Gastrocnemius medialis (tissue), 4 donors: ENCODE data around the gene SLC33A1. TPM values are rescaled to one million over a fixed set of nuclear protein-coding genes. Genes with fewer than 3 reads are reported as not detected.
"Not testable (repeated sequence)": the region's sequence is repeated elsewhere in the genome, so short reads cannot be mapped to it uniquely, and the experiment has no call there.

Experiments
- ATAC-seq, 2 donors: fragments of 150-250 bp; one replicate each; pipeline ENCODE4 v1.9.1; 2016
- DNase-seq, 2 donors: peaks; one replicate each; pipeline ENCODE4 v3.0.0-alpha.2; 2019
- H3K27ac ChIP-seq, 4 donors: fragments of 200-600 bp; sonication (generic); 1 replicate in 1 of 4; 2 replicates in 3 of 4; pipeline ENCODE4 v1.5.1; 2016 to 2018; ENCODE audit warnings: mild to moderate bottlenecking in 2 of 4, moderate library complexity in 1 of 4
- H3K27me3 ChIP-seq, 3 donors: fragments of 200-600 bp; sonication (generic) in 2 of 3; 1 replicate in 1 of 3; 2 replicates in 2 of 3; pipeline versions ENCODE4 v1.5.1 to v1.6.0; 2016 to 2019; ENCODE audit warnings: mild to moderate bottlenecking in 1 of 3, moderate library complexity in 1 of 3
- H3K36me3 ChIP-seq, 2 donors: fragments of 200-600 bp; sonication (generic) in 1 of 2; one replicate each; pipeline ENCODE4 v1.5.1; 2017 to 2018
- H3K4me1 ChIP-seq, 2 donors: fragments of 200-600 bp; sonication (generic) in 1 of 2; one replicate each; pipeline ENCODE4 v1.5.1; 2016 to 2017; ENCODE audit warnings: mild to moderate bottlenecking in 2 of 2
- H3K4me3 ChIP-seq, 4 donors: fragments of 200-600 bp; sonication (generic) in 3 of 4; 1 replicate in 1 of 4; 2 replicates in 3 of 4; pipeline ENCODE4 v1.5.1; 2016 to 2019; ENCODE audit warnings: mild to moderate bottlenecking in 2 of 4
- H3K9me3 ChIP-seq, 3 donors: fragments of 200-600 bp; sonication (generic) in 2 of 3; 1 replicate in 1 of 3; 2 replicates in 2 of 3; pipeline ENCODE4 v1.5.1; 2016 to 2019
- POLR2A ChIP-seq, 2 donors: fragments of 450-650 bp; IDR thresholded peaks; one replicate each; pipeline ENCODE4 v1.6.1; 2017; ENCODE audit warnings: antibody characterized with exemption in 2 of 2, mild to moderate bottlenecking in 2 of 2, moderate library complexity in 2 of 2
- in situ Hi-C, 4 donors: fragments of 200-750 bp; cut with MboI; loops; one replicate each; pipeline versions ENCODE4 v1.15.0 to v1.8.0; 2017; ENCODE audit warnings: low sequenced_read_pairs in 4 of 4
- intact Hi-C: fragments of 100-400 bp; cut with DNase I; formaldehyde crosslinking; loops from one replicate; pipeline ENCODE4 v1.15.1; 2023; ENCODE audit warnings: low total_unique reads
- total RNA-seq, 4 donors: library from RNA; depleted of rRNA; stranded (reverse); fragments of >200 nt; gene quantifications; one replicate each; pipeline versions ENCODE4 v1.1.0 to v1.2.3, GENCODE V29; 2016
- TF ChIP-seq, protein P1 (sequence below), 5 experiments: fragments of 450-650 bp in 3 of 5; fragments of 200-600 bp in 2 of 5; sonication (generic) in 2 of 5; IDR thresholded peaks in 4 of 5; conservative IDR thresholded peaks in 1 of 5; 1 replicate in 4 of 5; 2 replicates in 1 of 5; pipeline ENCODE4 v1.5.1; 2016 to 2019; ENCODE audit warnings: antibody characterized with exemption in 5 of 5, mild to moderate bottlenecking in 3 of 5, moderate library complexity in 3 of 5

SLC33A1 gene
- total RNA-seq, 4 donors from 2014 or later, result 7.0 to 9.3 (median 8.2) TPM

DNA sequence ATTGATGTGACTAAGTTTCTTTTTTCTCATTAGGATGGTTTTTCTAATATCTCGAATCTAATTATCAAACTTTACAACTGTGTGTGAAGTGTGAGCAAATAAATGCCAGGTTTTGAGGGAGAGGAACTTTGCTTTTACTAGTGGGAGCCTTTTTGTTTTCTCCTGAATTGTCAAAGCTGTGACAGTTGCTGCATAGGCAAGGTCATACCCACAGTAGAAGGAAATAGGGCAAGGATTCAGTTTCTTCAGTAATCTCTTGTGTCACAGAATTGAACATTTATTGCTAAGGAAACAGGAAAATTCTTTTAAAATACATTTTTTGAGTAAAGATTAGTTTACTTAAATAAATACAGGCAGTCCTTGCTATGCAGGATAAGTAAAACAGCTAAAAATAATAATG is 35.7 kb upstream of the SLC33A1 start:
- no peak overlapping the region for H3K27ac ChIP-seq
- ATAC-seq, result no peak
- H3K27me3 ChIP-seq, result no peaks in the 10 kb centered on the region
- no peaks in the 10 kb centered on the region for H3K9me3 ChIP-seq
- H3K4me3 ChIP-seq, result no peak overlapping the region
- H3K4me1 ChIP-seq, result peaks cover 11 to 15% of the 10 kb centered on the region in 2 donors
- DNase-seq, result no peak
- intact Hi-C loops (no loop called here), in situ Hi-C loops (no loop called here)
- peaks cover 0 to 11% of the 10 kb centered on the region in 2 donors for H3K36me3 ChIP-seq
- TF ChIP-seq, protein P1, sequence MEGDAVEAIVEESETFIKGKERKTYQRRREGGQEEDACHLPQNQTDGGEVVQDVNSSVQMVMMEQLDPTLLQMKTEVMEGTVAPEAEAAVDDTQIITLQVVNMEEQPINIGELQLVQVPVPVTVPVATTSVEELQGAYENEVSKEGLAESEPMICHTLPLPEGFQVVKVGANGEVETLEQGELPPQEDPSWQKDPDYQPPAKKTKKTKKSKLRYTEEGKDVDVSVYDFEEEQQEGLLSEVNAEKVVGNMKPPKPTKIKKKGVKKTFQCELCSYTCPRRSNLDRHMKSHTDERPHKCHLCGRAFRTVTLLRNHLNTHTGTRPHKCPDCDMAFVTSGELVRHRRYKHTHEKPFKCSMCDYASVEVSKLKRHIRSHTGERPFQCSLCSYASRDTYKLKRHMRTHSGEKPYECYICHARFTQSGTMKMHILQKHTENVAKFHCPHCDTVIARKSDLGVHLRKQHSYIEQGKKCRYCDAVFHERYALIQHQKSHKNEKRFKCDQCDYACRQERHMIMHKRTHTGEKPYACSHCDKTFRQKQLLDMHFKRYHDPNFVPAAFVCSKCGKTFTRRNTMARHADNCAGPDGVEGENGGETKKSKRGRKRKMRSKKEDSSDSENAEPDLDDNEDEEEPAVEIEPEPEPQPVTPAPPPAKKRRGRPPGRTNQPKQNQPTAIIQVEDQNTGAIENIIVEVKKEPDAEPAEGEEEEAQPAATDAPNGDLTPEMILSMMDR (IDR thresholded peaks at IDR 0.05 in 4 of 5, conservative IDR thresholded peaks at IDR 0.05 in 1 of 5), result no peak
- no peak for TF ChIP-seq POLR2A (IDR thresholded peaks at IDR 0.05)

DNA sequence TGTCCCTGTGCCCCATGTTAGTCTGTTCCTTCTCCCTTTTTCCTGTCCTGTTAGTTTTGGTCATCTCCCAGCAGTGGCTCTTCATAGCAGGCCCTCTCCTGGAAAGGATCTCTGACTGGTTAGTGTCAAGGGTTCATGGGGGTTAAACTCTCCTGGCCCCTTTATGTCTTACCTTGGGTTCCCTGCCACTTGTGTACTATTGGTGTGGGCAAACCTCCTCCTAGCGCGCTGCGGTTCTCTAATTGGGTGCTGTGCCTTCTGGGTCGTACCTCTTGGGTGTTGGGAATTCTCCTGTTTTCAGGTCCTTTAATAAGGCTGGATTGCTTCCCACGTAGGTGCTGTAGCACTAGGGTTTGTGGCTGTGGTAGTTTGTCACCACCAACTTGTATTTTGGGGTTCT is 35.0 kb upstream of the SLC33A1 start:
- DNase-seq (no peak), ATAC-seq (no peak)
- no peaks in the 10 kb centered on the region for H3K27me3 ChIP-seq
- H3K36me3 ChIP-seq, result peaks cover 0 to 4% of the 10 kb centered on the region in 2 donors
- TF ChIP-seq, protein P1 (IDR thresholded peaks at IDR 0.05 in 4 of 5, conservative IDR thresholded peaks at IDR 0.05 in 1 of 5), result no peak
- TF ChIP-seq POLR2A (IDR thresholded peaks at IDR 0.05), result no peak
- in situ Hi-C loops (no loop called here), intact Hi-C loops (no loop called here)
- no peaks in the 10 kb centered on the region for H3K9me3 ChIP-seq
- no peak overlapping the region for H3K4me3 ChIP-seq
- no peak overlapping the region for H3K27ac ChIP-seq
- peaks cover 11 to 15% of the 10 kb centered on the region in 2 donors for H3K4me1 ChIP-seq

DNA sequence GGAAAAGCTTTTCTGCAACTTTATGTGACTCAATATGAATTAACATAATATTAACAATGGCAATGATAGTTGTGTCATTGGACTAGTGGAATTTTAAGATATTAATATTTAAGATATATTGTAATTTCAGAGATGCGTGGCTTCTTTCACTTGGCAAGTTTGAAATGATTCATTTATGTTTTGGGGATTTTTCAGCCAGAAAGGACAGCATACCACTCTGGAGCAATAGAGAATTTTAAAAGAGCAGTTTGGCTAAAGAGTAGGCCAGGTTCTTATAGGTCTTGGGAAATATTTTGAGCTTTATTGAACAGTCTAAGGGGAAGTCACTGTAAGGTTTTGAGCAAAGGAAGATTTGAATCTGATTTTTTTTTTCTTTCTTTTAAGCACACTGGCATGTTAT is 32.7 kb upstream of the SLC33A1 start:
- Histone ChIP-seq H3K4me1 (peaks cover 11 to 15% of the 10 kb centered on the region in 2 donors), H3K36me3 (no peaks in the 10 kb centered on the region), H3K4me3 (no peak overlapping the region), H3K27ac (no peak overlapping the region), H3K9me3 (no peaks in the 10 kb centered on the region), H3K27me3 (no peaks in the 10 kb centered on the region)
- TF ChIP-seq, protein P1 (IDR thresholded peaks at IDR 0.05 in 4 of 5, conservative IDR thresholded peaks at IDR 0.05 in 1 of 5), result no peak
- no peak for TF ChIP-seq POLR2A (IDR thresholded peaks at IDR 0.05)
- in situ Hi-C loops, result no loop called here
- DNase-seq (no peak), ATAC-seq (no peak)
- intact Hi-C loops, result no loop called here

DNA sequence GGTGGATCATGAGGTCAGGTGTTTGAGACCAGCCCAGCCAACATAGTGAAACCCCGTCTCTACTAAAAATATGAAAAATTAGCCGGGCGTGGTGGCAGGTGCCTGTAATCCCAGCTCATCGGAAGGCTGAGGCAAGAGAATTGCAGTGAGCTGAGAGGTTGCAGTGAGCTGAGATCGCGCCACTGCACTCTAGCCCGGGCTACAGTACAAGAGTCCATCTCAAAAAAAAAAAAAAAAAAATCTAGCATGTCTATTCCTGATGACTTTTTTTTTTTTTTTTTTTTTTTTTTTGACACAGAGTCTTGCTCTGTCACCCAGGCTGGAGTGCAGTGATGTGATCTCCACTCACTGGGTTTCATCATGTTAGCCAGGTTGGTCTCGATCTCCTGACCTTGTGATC is 32.1 kb upstream of the SLC33A1 start:
- H3K27me3 ChIP-seq, ATAC-seq, H3K27ac ChIP-seq, in situ Hi-C loops, H3K4me3 ChIP-seq, H3K9me3 ChIP-seq, H3K36me3 ChIP-seq, DNase-seq, intact Hi-C loops: not testable (repeated sequence)
- H3K4me1 ChIP-seq, result peaks cover 11 to 15% of the 10 kb centered on the region in 2 donors

DNA sequence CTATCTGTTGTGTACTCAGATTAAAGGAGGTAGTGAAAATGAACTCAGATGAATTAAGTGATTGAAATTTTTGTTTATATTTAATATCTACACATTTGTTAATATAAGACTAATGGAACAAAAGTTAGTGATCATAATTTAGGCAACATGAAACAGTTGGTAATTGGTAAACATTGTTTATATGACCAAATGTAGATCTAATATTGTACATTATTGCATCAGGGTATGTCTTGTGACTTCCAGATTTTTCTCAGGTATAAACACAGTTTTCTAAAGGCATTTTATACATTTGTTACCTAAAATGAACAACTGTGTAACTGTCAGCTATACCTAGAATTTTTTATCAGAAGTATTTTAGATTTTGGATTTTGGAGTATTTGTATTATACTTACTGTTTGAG is 31.1 kb upstream of the SLC33A1 start:
- intact Hi-C loops (no loop called here), in situ Hi-C loops (no loop called here)
- ATAC-seq (no peak), DNase-seq (no peak)
- Histone ChIP-seq H3K27me3 (no peaks in the 10 kb centered on the region), H3K36me3 (no peaks in the 10 kb centered on the region), H3K9me3 (no peaks in the 10 kb centered on the region), H3K4me1 (peaks cover 6 to 11% of the 10 kb centered on the region in 2 donors), H3K4me3 (no peak overlapping the region), H3K27ac (no peak overlapping the region)
- TF ChIP-seq POLR2A (IDR thresholded peaks at IDR 0.05), result no peak
- TF ChIP-seq, protein P1 (IDR thresholded peaks at IDR 0.05 in 4 of 5, conservative IDR thresholded peaks at IDR 0.05 in 1 of 5), result no peak
